OCI-LY7 (cell line): ENCODE data around the gene PER3.

ENCODE experiments used
- CTCF ChIP-seq: fragments of 200-600 bp; sonication (generic); conservative IDR thresholded peaks from 2 replicates; pipeline ENCODE4 v1.5.1; 2014; ENCODE audit warnings: mild to moderate bottlenecking, antibody characterized with exemption, low read length, moderate library complexity, mixed read lengths
- EZH2phosphoT487 ChIP-seq: fragments of 200-600 bp; sonication (generic); IDR thresholded peaks from 2 replicates; pipeline ENCODE4 v1.6.1; 2018; ENCODE audit warnings: low read depth, borderline replicate concordance, mild to moderate bottlenecking, mixed run types, antibody characterized with exemption, low read length, moderate library complexity, mixed read lengths

- TF ChIP-seq CTCF (no peak), EZH2phosphoT487 (no peak)
Measured at GRCh38 chr1:7795406-7795805, 11.3 kb downstream of the PER3 start.
